GM18498 (cell line): ENCODE results near the gene SBNO2.
A peak's percentile ranks its signal among the peaks of the same experiment; 100 is the strongest.
"Not testable (repeated sequence)": the region's sequence is repeated elsewhere in the genome, so short reads cannot be mapped to it uniquely, and the experiment has no call there.

Experiments used
- ATAC-seq: cut with Tn5 transposase; IDR thresholded peaks from one replicate; pipeline ENCODE4 v1.9.1; 2021; ENCODE audit warnings: mild to moderate bottlenecking, moderate library complexity; ENCODE audit not compliant: unreplicated experiment

Gene SBNO2

GRCh38 chr19:1139126-1139525 lies 34.9 kb downstream of the SBNO2 start:
- no peak for ATAC-seq

GRCh38 chr19:1138121-1138520 lies 35.9 kb downstream of the SBNO2 start:
- ATAC-seq: no peak

- ATAC-seq: no peak
Measured at GRCh38 chr19:1136621-1137317, 37.3 kb downstream of the SBNO2 start.

GRCh38 chr19:1136201-1136600 lies 37.9 kb downstream of the SBNO2 start:
- ATAC-seq: no peak

- ATAC-seq: no peak
Measured at GRCh38 chr19:1135454-1135853, 38.6 kb downstream of the SBNO2 start.

GRCh38 chr19:1134431-1134830 lies 39.6 kb downstream of the SBNO2 start:
- ATAC-seq: no peak

GRCh38 chr19:1133471-1133929 lies 40.6 kb downstream of the SBNO2 start:
- no peak for ATAC-seq

- peak; percentile 6 for ATAC-seq
Measured at GRCh38 chr19:1132552-1133383, 41.3 kb downstream of the SBNO2 start.

GRCh38 chr19:1131718-1132551 lies 42.1 kb downstream of the SBNO2 start:
- peak; percentile 57 for ATAC-seq

GRCh38 chr19:1130771-1131717 lies 43.0 kb downstream of the SBNO2 start:
- no peak for ATAC-seq

- ATAC-seq: no peak
Measured at GRCh38 chr19:1129535-1129934, 44.5 kb downstream of the SBNO2 start.

- ATAC-seq: not testable (repeated sequence)
Measured at GRCh38 chr19:1129084-1129483, 45.0 kb downstream of the SBNO2 start.

- no peak for ATAC-seq
Measured at GRCh38 chr19:1128106-1128505, 46.0 kb downstream of the SBNO2 start.

GRCh38 chr19:1126984-1127760 lies 46.9 kb downstream of the SBNO2 start:
- no peak for ATAC-seq

GRCh38 chr19:1125601-1126467 lies 48.2 kb downstream of the SBNO2 start:
- ATAC-seq: no peak

GRCh38 chr19:1123885-1124677 lies 50.0 kb downstream of the SBNO2 start:
- ATAC-seq: no peak

- ATAC-seq: no peak
Measured at GRCh38 chr19:1123381-1123780, 50.7 kb downstream of the SBNO2 start.

- no peak for ATAC-seq
Measured at GRCh38 chr19:1122972-1123363, 51.1 kb downstream of the SBNO2 start.
